ENCODE measurements around the gene TDP2. TPM values are rescaled to one million over a fixed set of nuclear protein-coding genes. Genes with fewer than 3 reads are reported as not detected.

The TDP2 gene
- total and polyA plus RNA-seq, 9 of the 15 experiments (the other 6 are each of a cell fraction or from before 2014, with no cell fraction given): 27.7 to 60.1 (median 31.8) TPM

GRCh38 chr6:24666097-24666640 is 530 bp downstream of the TDP2 start (continued):
- TF ChIP-seq REST (IDR thresholded peaks at IDR 0.05; ENCODE audit: borderline replicate concordance) (no peak), REST (CRISPR knock-in tag; IDR thresholded peaks at IDR 0.05; ENCODE audit: low read depth) (peak; percentile 25; the same call in 1 of the 2 replicates), AFF1 (IDR thresholded peaks at IDR 0.05; ENCODE audit: low read depth in 1 of 2, partially characterized antibody in 2 of 2) (peak in 1 of 2 experiments; percentile 44), ARID4B (CRISPR knock-in tag; IDR thresholded peaks at IDR 0.05) (peak; percentile 54; the same call in 1 of the 2 replicates), GTF3C2 (IDR thresholded peaks at IDR 0.05; ENCODE audit: borderline replicate concordance, extremely low read depth, insufficient read length) (no peak), HDAC2 (IDR thresholded peaks at IDR 0.05) (0 out of 2 replicates have a peak, but pooled peaks have one; percentile 52)
